ENCODE measurements around the gene ADGRL3. TPM values are rescaled to one million over a fixed set of nuclear protein-coding genes. Genes with fewer than 3 reads are reported as not detected.
"Not testable (repeated sequence)": the region's sequence is repeated elsewhere in the genome, so short reads cannot be mapped to it uniquely, and the experiment has no call there.

ADGRL3 gene
- polyA plus RNA-seq, 1 donor from 2014 or later: not detected

GRCh38 chr4:61795998-61796397 lies 595.9 kb downstream of the ADGRL3 start:
- Mint-ChIP-seq H3K9me3 (peaks cover 4 to 9% (median 6%) of the 10 kb centered on the region in 3 donors), H3K27ac (no peak overlapping the region), H3K27me3 (no peaks in the 10 kb centered on the region), H3K4me3 (no peak overlapping the region), H3K36me3 (peaks cover 1% of the 10 kb centered on the region), H3K4me1 (no peaks in the 10 kb centered on the region)

- Mint-ChIP-seq H3K27me3 (no peaks in the 10 kb centered on the region), H3K36me3 (no peaks in the 10 kb centered on the region), H3K4me3 (no peak overlapping the region), H3K4me1 (peaks cover 0 to 2% (median 0%) of the 10 kb centered on the region in 3 donors), H3K27ac (no peak overlapping the region), H3K9me3 (peaks cover 3 to 8% (median 6%) of the 10 kb centered on the region in 3 donors)
Observed at GRCh38 chr4:61799794-61800193, 599.7 kb downstream of the ADGRL3 start.

- Mint-ChIP-seq H3K4me1 (peaks cover 0 to 2% (median 0%) of the 10 kb centered on the region in 3 donors), H3K27me3 (no peaks in the 10 kb centered on the region), H3K4me3 (no peak overlapping the region), H3K9me3 (peaks cover 2 to 14% (median 4%) of the 10 kb centered on the region in 3 donors), H3K27ac (no peak overlapping the region), H3K36me3 (no peaks in the 10 kb centered on the region)
Observed at GRCh38 chr4:61805227-61805626, 605.1 kb downstream of the ADGRL3 start.

GRCh38 chr4:61805979-61806378 lies 605.9 kb downstream of the ADGRL3 start:
- H3K4me1 Mint-ChIP-seq: peaks cover 0 to 2% (median 0%) of the 10 kb centered on the region in 3 donors
- peaks cover 2 to 22% (median 3%) of the 10 kb centered on the region in 3 donors for H3K9me3 Mint-ChIP-seq
- no peaks in the 10 kb centered on the region for H3K36me3 Mint-ChIP-seq
- no peak overlapping the region for H3K4me3 Mint-ChIP-seq
- H3K27me3 Mint-ChIP-seq: no peaks in the 10 kb centered on the region
- no peak overlapping the region for H3K27ac Mint-ChIP-seq

- H3K4me3 Mint-ChIP-seq: no peak overlapping the region
- H3K36me3 Mint-ChIP-seq: no peaks in the 10 kb centered on the region
- H3K27me3 Mint-ChIP-seq: no peaks in the 10 kb centered on the region
- H3K9me3 Mint-ChIP-seq: peaks cover 0 to 21% (median 2%) of the 10 kb centered on the region in 3 donors
- no peak overlapping the region for H3K27ac Mint-ChIP-seq
- H3K4me1 Mint-ChIP-seq: no peaks in the 10 kb centered on the region
Observed at GRCh38 chr4:61812171-61812570, 612.0 kb downstream of the ADGRL3 start.

DNA sequence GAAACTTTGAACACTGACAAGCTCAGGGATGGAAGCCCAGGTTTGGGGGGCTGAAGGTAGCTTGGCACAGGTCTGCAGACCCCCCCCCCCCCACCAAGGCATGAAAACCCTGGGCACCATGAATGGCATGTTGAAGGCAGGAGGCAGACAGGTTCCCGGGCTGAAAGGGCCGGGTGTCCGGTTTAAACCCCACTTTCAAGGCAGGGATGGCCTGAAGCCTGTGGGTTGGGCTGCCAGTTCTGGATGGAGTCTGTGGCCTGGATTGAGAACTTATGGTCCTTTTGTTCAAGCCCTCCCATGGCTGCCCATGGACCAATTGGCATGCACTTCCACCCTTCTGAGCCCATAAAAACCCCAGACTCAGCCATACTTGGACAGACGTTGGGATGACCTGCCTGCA lies 616.9 kb downstream of the ADGRL3 start:
- Mint-ChIP-seq H3K9me3 (peaks cover 4 to 7% (median 4%) of the 10 kb centered on the region in 3 donors), H3K27ac (no peak overlapping the region), H3K36me3 (no peaks in the 10 kb centered on the region), H3K27me3 (no peaks in the 10 kb centered on the region), H3K4me3 (no peak overlapping the region), H3K4me1 (no peaks in the 10 kb centered on the region)

- Mint-ChIP-seq H3K4me3 (no peak overlapping the region), H3K4me1 (no peaks in the 10 kb centered on the region), H3K9me3 (peaks cover 4 to 7% (median 4%) of the 10 kb centered on the region in 3 donors), H3K27ac (no peak overlapping the region), H3K36me3 (no peaks in the 10 kb centered on the region), H3K27me3 (no peaks in the 10 kb centered on the region)
Observed at GRCh38 chr4:61820136-61820535, 620.0 kb downstream of the ADGRL3 start.

- Mint-ChIP-seq H3K27me3 (no peaks in the 10 kb centered on the region), H3K4me3 (no peak overlapping the region), H3K9me3 (no peaks in the 10 kb centered on the region), H3K4me1 (no peaks in the 10 kb centered on the region), H3K27ac (no peak overlapping the region), H3K36me3 (no peaks in the 10 kb centered on the region)
Observed at GRCh38 chr4:61824454-61824853, 624.3 kb downstream of the ADGRL3 start.

DNA sequence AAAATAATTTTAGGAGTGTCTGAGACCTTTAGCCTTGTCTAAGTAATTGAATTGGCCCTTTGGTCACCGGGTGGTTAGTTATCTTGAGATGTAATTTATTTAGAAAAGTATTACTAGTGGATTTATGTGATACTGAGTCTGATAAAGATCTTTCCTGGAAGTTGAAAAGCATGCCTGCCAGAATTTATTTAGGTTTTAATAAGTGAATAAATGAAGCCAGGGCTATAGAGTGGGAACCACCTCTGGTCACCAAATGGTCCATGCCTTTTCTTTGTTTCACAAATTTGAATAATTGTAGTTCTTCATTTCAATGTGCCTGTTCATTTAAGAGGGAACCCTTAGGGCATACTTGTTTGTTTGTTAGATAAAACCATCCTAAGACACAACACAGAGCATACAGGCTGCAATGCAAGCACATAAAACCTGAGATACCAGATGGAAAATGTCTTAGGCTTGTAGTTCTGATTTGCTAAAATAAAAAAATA lies 627.8 kb downstream of the ADGRL3 start:
- no peaks in the 10 kb centered on the region for H3K4me1 Mint-ChIP-seq
- H3K9me3 Mint-ChIP-seq: no peaks in the 10 kb centered on the region
- no peaks in the 10 kb centered on the region for H3K27me3 Mint-ChIP-seq
- H3K36me3 Mint-ChIP-seq: no peaks in the 10 kb centered on the region
- no peak overlapping the region for H3K4me3 Mint-ChIP-seq
- no peak overlapping the region for H3K27ac Mint-ChIP-seq

GRCh38 chr4:61828960-61829359 lies 628.8 kb downstream of the ADGRL3 start:
- Mint-ChIP-seq H3K4me1 (no peaks in the 10 kb centered on the region), H3K27me3 (no peaks in the 10 kb centered on the region), H3K36me3 (no peaks in the 10 kb centered on the region), H3K9me3 (peaks cover 0 to 3% (median 0%) of the 10 kb centered on the region in 3 donors), H3K4me3 (no peak overlapping the region), H3K27ac (no peak overlapping the region)

DNA sequence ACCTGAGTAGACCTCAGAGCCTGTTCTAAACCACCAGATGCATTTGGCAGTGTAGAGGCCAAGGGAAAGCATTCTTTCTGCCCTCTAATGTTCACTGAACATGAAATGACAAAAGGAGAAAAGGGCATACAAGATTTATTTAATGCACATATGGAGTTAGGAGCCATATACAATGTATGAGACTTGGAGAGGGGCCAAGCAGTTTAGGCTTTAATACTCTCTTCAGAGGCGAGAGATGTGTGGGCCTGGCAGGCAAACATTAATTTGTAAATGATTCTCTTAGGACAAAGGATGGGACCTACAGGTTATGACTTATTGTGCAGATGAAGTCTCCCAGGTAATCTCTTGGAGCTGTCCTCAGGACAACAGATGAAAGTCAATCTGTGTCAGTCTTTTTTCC lies 631.9 kb downstream of the ADGRL3 start:
- H3K4me3 Mint-ChIP-seq: no peak overlapping the region
- H3K27ac Mint-ChIP-seq: no peak overlapping the region
- peaks cover 0 to 3% (median 0%) of the 10 kb centered on the region in 3 donors for H3K9me3 Mint-ChIP-seq
- H3K27me3 Mint-ChIP-seq: no peaks in the 10 kb centered on the region
- no peaks in the 10 kb centered on the region for H3K4me1 Mint-ChIP-seq
- H3K36me3 Mint-ChIP-seq: no peaks in the 10 kb centered on the region

- Mint-ChIP-seq H3K36me3 (no peaks in the 10 kb centered on the region), H3K4me1 (no peaks in the 10 kb centered on the region), H3K27me3 (no peaks in the 10 kb centered on the region), H3K4me3 (no peak overlapping the region), H3K27ac (no peak overlapping the region), H3K9me3 (peaks cover 0 to 3% (median 3%) of the 10 kb centered on the region in 3 donors)
Observed at GRCh38 chr4:61837395-61837794, 637.3 kb downstream of the ADGRL3 start.

- Mint-ChIP-seq H3K27ac (no peak overlapping the region), H3K36me3 (no peaks in the 10 kb centered on the region), H3K9me3 (peaks cover 0 to 3% (median 3%) of the 10 kb centered on the region in 3 donors), H3K27me3 (no peaks in the 10 kb centered on the region), H3K4me3 (no peak overlapping the region), H3K4me1 (no peaks in the 10 kb centered on the region)
Observed at GRCh38 chr4:61838072-61838471, 637.9 kb downstream of the ADGRL3 start.

DNA sequence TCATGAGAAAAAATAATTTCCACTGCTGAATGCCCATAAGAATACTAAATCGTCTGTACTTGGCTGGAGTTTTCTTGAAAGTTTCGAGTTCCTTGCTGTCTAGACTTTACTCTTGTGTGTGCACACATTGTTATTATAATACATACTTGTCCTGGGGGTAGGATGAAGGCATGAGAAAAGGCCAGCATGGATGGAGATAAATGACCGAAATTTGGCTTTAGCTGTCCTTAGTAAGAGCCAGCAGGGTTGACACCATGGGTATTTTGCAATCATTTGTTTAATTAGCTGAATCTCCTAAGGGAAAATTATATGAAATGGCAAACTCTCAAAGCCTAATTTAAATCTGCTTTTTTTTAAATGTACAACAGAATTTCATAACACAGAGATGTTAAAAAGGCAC lies 641.6 kb downstream of the ADGRL3 start:
- no peaks in the 10 kb centered on the region for H3K36me3 Mint-ChIP-seq
- H3K4me3 Mint-ChIP-seq: no peak overlapping the region
- H3K27ac Mint-ChIP-seq: no peak overlapping the region
- no peaks in the 10 kb centered on the region for H3K27me3 Mint-ChIP-seq
- H3K4me1 Mint-ChIP-seq: no peaks in the 10 kb centered on the region
- H3K9me3 Mint-ChIP-seq: peaks cover 0 to 7% (median 2%) of the 10 kb centered on the region in 3 donors

DNA sequence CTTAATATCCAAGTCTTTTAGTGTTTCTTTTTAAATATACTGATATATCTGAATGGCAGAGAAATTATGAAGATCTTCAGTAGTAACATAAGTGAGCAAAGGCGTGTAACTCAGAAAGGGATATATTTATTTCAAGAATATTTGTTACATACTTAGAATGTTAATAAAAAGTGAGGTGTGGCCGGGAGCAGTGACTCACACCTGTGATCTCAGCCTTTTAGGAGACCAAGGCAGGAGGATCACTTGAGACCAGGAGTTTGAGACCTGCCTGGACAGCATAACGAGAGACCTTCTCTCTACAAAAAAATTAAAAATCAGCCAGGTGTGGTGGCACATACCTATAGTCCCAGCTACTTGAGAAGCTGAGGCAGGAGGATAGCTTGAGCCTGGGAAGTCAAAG lies 651.0 kb downstream of the ADGRL3 start:
- H3K27ac Mint-ChIP-seq: no peak overlapping the region
- no peaks in the 10 kb centered on the region for H3K27me3 Mint-ChIP-seq
- no peaks in the 10 kb centered on the region for H3K36me3 Mint-ChIP-seq
- H3K9me3 Mint-ChIP-seq: peaks cover 0 to 4% (median 3%) of the 10 kb centered on the region in 3 donors
- H3K4me3 Mint-ChIP-seq: no peak overlapping the region
- H3K4me1 Mint-ChIP-seq: no peaks in the 10 kb centered on the region

DNA sequence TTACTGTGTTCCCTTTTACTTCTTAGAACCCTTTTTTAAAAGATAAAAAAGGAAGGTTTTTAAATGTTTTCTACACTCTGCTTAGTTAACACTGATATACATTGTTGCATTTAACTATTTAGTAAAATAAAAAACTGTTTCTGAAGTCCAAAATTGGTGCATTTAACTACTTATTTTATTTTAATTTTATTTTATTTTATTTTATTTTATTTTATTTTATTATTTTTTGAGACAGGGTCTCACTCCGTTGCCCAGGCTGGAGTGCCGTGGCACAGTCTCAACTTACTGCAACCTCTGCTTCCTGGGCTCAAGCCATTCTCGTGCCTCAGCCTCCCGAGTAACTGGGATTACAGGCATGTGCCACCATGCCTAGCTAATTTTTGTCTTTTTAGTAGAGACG lies 652.0 kb downstream of the ADGRL3 start:
- not testable (repeated sequence) for H3K9me3 Mint-ChIP-seq, H3K36me3 Mint-ChIP-seq, H3K27ac Mint-ChIP-seq, H3K4me1 Mint-ChIP-seq, H3K4me3 Mint-ChIP-seq, H3K27me3 Mint-ChIP-seq
